GM12878 (cell line): ENCODE data around the gene DESI1. TPM values are rescaled to one million over a fixed set of nuclear protein-coding genes. Genes with fewer than 3 reads are reported as not detected.

ENCODE experiments used
- EP300 ChIP-seq, 2 experiments: fragments of 150-350 bp in 1 of 2; IDR thresholded peaks; 2 replicates each; pipeline ENCODE4 v1.6.1; 2011 to 2012; ENCODE audit warnings: low read depth in 2 of 2, low read length in 2 of 2, borderline replicate concordance in 1 of 2, improper control_type of control experiment in 1 of 2, inconsistent platforms in 1 of 2; ENCODE audit not compliant: control insufficient read depth in 1 of 2
- FOXK2 ChIP-seq: fragments of 450-650 bp; IDR thresholded peaks from 2 replicates; pipeline ENCODE4 v1.6.1; 2017; ENCODE audit warnings: mild to moderate bottlenecking, moderate library complexity
- IRF5 ChIP-seq: fragments of 450-650 bp; IDR thresholded peaks from 2 replicates; pipeline ENCODE4 v1.6.1; 2017; ENCODE audit warnings: borderline replicate concordance
- JUNB ChIP-seq: IDR thresholded peaks from 2 replicates; pipeline ENCODE4 v1.6.1; 2016; ENCODE audit warnings: antibody characterized with exemption, mild to moderate bottlenecking
- MXI1 ChIP-seq: fragments of 150-350 bp; IDR thresholded peaks from 2 replicates; pipeline ENCODE4 v1.6.1; 2011; ENCODE audit warnings: low read depth, mild to moderate bottlenecking, inconsistent platforms, low read length, improper control_type of control experiment
- NFYA ChIP-seq: IDR thresholded peaks from 2 replicates; pipeline ENCODE4 v1.6.1; 2011; ENCODE audit warnings: low read depth, mild to moderate bottlenecking, low read length, improper control_type of control experiment, borderline replicate concordance
- NFYB ChIP-seq: IDR thresholded peaks from 2 replicates; pipeline ENCODE4 v1.6.1; 2011; ENCODE audit warnings: low read depth, mild to moderate bottlenecking, low read length, improper control_type of control experiment, moderate library complexity; ENCODE audit not compliant: insufficient read depth
- SKIL ChIP-seq: fragments of 450-650 bp; IDR thresholded peaks from 2 replicates; pipeline ENCODE4 v1.6.1; 2017; ENCODE audit warnings: mild to moderate bottlenecking, low read depth, inconsistent platforms; ENCODE audit not compliant: poor library complexity, severe bottlenecking
- TCF12 ChIP-seq: IDR thresholded peaks from 2 replicates; pipeline ENCODE4 v1.6.1; 2011; ENCODE audit warnings: low read depth, mild to moderate bottlenecking, low read length
- USF1 ChIP-seq: IDR thresholded peaks from 2 replicates; pipeline ENCODE4 v1.6.1; 2011; ENCODE audit warnings: borderline replicate concordance, low read depth, mild to moderate bottlenecking, moderate library complexity, mixed read lengths, low read length; ENCODE audit not compliant: insufficient read depth; ENCODE audit errors: extremely low read length
- YBX1 ChIP-seq: fragments of 450-650 bp; IDR thresholded peaks from 2 replicates; pipeline ENCODE4 v1.6.1; 2016; ENCODE audit warnings: antibody characterized with exemption
- ZNF217 ChIP-seq: fragments of 450-650 bp; IDR thresholded peaks from 2 replicates; pipeline ENCODE4 v1.6.1; 2017; ENCODE audit warnings: antibody characterized with exemption, mild to moderate bottlenecking
- ZNF24 ChIP-seq: fragments of 450-650 bp; IDR thresholded peaks from 2 replicates; pipeline ENCODE4 v1.6.1; 2017; ENCODE audit warnings: antibody characterized with exemption, mild to moderate bottlenecking
- polyA plus RNA-seq, 11 experiments: library from polyadenylated mRNA; depleted of rRNA in 4 of 11; unstranded in 6 of 11; stranded (reverse) in 5 of 11; fragments of >200 nt; fragmentation: Nextera tagmentation in 4 of 11; fragmentation: Illumina TruSeq in 1 of 11; extraction: Ambion mirVana in 4 of 11; extraction: Trizol in 1 of 11; gene quantifications; 1 replicate in 1 of 11; 2 replicates in 10 of 11; pipeline versions ENCODE4 v1.2.1 to v1.2.3, GENCODE V29; 2011 to 2016; ENCODE audit warnings: inconsistent platforms in 2 of 11, missing spikeins in 2 of 11, low read depth in 1 of 11
- total RNA-seq, 4 experiments: library from RNA; depleted of rRNA in 3 of 4; stranded (reverse); fragments of >200 nt in 3 of 4; fragmentation: Illumina TruSeq in 1 of 4; extraction: Trizol in 1 of 4; gene quantifications; 2 replicates each; pipeline versions ENCODE4 v1.2.1 to v1.2.3, GENCODE V29; 2013 to 2021

Gene DESI1
- total and polyA plus RNA-seq, 10 of the 15 experiments (the other 5 are each of a cell fraction or from before 2014, with no cell fraction given), result 8.0 to 76.8 (median 40.6) TPM

- TF ChIP-seq SKIL (no peak), JUNB (no peak), USF1 (no peak), NFYA (no peak), NFYB (peak; percentile 67), MXI1 (peak; percentile 30; the same call in 1 of the 2 replicates), TCF12 (no peak), YBX1 (no peak), EP300 (IDR thresholded peaks at IDR 0.05; ENCODE audit: borderline replicate concordance in 1 of 2, control insufficient read depth in 1 of 2, low read depth in 2 of 2, low read length in 2 of 2) (no peak; a peak in 1 of 4 replicates), FOXK2 (no peak), ZNF217 (no peak), IRF5 (no peak), ZNF24 (no peak)
These were observed 462 bp upstream of the DESI1 start, which contains the start of gene XRCC6 (continued) for GRCh38 chr22:41621099-41621910.
